Heart left ventricle (tissue), 16 donors: ENCODE results near the gene ATP6V0A1. TPM values are rescaled to one million over a fixed set of nuclear protein-coding genes. Genes with fewer than 3 reads are reported as not detected.

Experiments used
- ATAC-seq, 4 donors: fragments of 200-7000 bp; cut with Tn5 transposase; one replicate each; pipeline ENCODE4 v1.9.1; 2020 to 2022; ENCODE audit warnings: moderate library complexity in 4 of 4, mild to moderate bottlenecking in 3 of 4, moderate number of reproducible peaks in 1 of 4
- DNase-seq, 5 donors: peaks; one replicate each; pipeline ENCODE4 v3.0.0-alpha.2; 2020
- H3K27ac ChIP-seq, 12 donors: fragments of 200-600 bp; sonication (generic) in 4 of 12; one replicate each; pipeline versions ENCODE4 v1.5.0 to v1.8.0; 2016 to 2022; ENCODE audit warnings: mild to moderate bottlenecking in 2 of 12
- H3K27me3 ChIP-seq, 9 donors: fragments of 200-600 bp; sonication (generic) in 2 of 9; one replicate each; pipeline versions ENCODE4 v1.5.1 to v1.8.0; 2016 to 2022; ENCODE audit warnings: mild to moderate bottlenecking in 3 of 9
- H3K36me3 ChIP-seq, 9 donors: fragments of 200-600 bp; sonication (generic) in 2 of 9; one replicate each; pipeline versions ENCODE4 v1.5.0 to v1.8.0; 2018 to 2022; ENCODE audit warnings: mild to moderate bottlenecking in 2 of 9
- H3K4me1 ChIP-seq, 12 donors: fragments of 200-600 bp; sonication (generic) in 4 of 12; one replicate each; pipeline versions ENCODE4 v1.5.0 to v1.8.0; 2016 to 2022; ENCODE audit warnings: mild to moderate bottlenecking in 3 of 12
- H3K4me3 ChIP-seq, 12 donors: fragments of 200-600 bp; sonication (generic) in 4 of 12; one replicate each; pipeline versions ENCODE4 v1.5.0 to v1.8.0; 2017 to 2022; ENCODE audit warnings: mild to moderate bottlenecking in 9 of 12, moderate library complexity in 4 of 12
- H3K9me3 ChIP-seq, 12 donors: fragments of 200-600 bp; sonication (generic) in 4 of 12; one replicate each; pipeline versions ENCODE4 v1.5.0 to v1.8.0; 2016 to 2022; ENCODE audit warnings: mild to moderate bottlenecking in 1 of 12
- POLR2A ChIP-seq, 2 donors: fragments of 450-650 bp; IDR thresholded peaks; one replicate each; pipeline ENCODE4 v1.6.1; 2017; ENCODE audit warnings: antibody characterized with exemption in 2 of 2, mild to moderate bottlenecking in 2 of 2, moderate library complexity in 2 of 2
- WGBS, 4 donors: extraction: QIAGEN DNeasy Blood & Tissue Kit in 2 of 4; methylation state at CpG; one replicate each; pipeline versions ENCODE4 v1.1.5 to v1.1.7; 2013 to 2018; 5-methylcytosine and 5-hydroxymethylcytosine counted together
- intact Hi-C, 10 donors: fragments of 100-400 bp; cut with DNase I; formaldehyde crosslinking; loops; one replicate each; pipeline versions ENCODE4 v1.11.1 to v1.14.2; 2022
- polyA plus RNA-seq, 2 donors: library from polyadenylated mRNA; stranded (reverse); fragments of 200-250 nt; gene quantifications; one replicate each; pipeline ENCODE4 v1.2.3, GENCODE V29; 2013
- total RNA-seq, 9 donors: library from RNA; depleted of rRNA in 2 of 9; stranded (reverse); fragments of >200 nt in 2 of 9; fragmentation: NEBNext Ultra II Directional in 3 of 9; extraction: Animal tissue kit (Norgen Biotek cat#: 25700) in 3 of 9; gene quantifications; one replicate each; pipeline versions ENCODE4 v1.1.0 to v1.2.4, GENCODE V29; 2016 to 2023
- TF ChIP-seq, protein P1 (sequence below), 12 donors: fragments of 200-600 bp; sonication (generic) in 4 of 12; IDR thresholded peaks; one replicate each; pipeline versions ENCODE4 v1.5.0 to v1.8.0; 2018 to 2022; ENCODE audit warnings: antibody characterized with exemption in 12 of 12, mild to moderate bottlenecking in 5 of 12
- donor health status: ischemic (EF 13 %, LVEDD 7.1; RV severe dilation, severe dysfunction).
- donor health status: healthy with polysubstance abuse.
- donor health status: DM: no; HTN: yes; CAD: no.
- donor health status: DM: no; HTN: no; CAD: no.
- donor health status: ischemic (EF 25% LVEDD 6.9; RV normal size, moderate dysfunction).
- donor health status: ischemic (EF 25% LVEDD 5.7; RV mildly dilated, moderate dysfunction).
- donor health status: healthy.
- donor health status: DM: yes; HTN: yes; CAD: no.
- donor health status: ischemic (EF 35%, LVEDD 5.7; RV mildly dilated, moderate dysfunction).
- donor health status: nonischemic (EF 11% LVEDD 7.7; RV severe dilation, severe dysfunction).
- donor health status: DM: yes; HTN: yes; CAD: no.
- donor health status: PGD.
- donor health status: ischemic (EF 29% LVEDD 5.4; RV normal size, mild dysfunction).
- donor health status: nonischemic (EF 23%, LVEDD 6.1; RV moderate dilation, normal function).

Gene ATP6V0A1
- total and polyA plus RNA-seq, 11 donors, result 24.3 to 65.9 (median 35.9) TPM

DNA sequence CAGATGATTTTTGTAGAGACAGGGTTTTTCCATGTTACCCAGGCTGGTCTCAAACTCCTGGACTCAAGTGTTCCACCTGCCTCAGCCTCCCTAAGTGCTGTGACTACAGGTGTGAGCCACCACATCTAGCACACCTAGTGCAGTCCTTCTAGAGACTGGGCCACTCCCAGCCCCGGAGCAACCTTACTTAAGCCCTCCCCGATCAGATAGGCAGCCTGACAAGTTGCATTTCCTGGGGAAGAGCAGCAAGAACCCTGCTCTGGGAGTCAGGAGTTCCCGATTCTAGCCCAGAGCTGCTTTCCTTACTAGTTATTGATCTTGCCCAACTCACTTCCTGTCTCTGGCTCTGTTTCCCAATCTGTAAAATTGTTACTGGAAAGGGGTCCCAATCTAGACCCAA lies 70.4 kb downstream of the ATP6V0A1 start:
- peaks cover 0 to 42% (median 23%) of the 10 kb centered on the region in 12 donors for H3K4me1 ChIP-seq
- 42 to 72% (median 66%) methylated on average over 3 of the region's 3 CpGs for WGBS, 4 donors
- no peaks in the 10 kb centered on the region for H3K36me3 ChIP-seq
- H3K4me3 ChIP-seq, result no peak overlapping the region
- no peaks in the 10 kb centered on the region for H3K9me3 ChIP-seq
- no peak for TF ChIP-seq POLR2A (IDR thresholded peaks at IDR 0.05)
- TF ChIP-seq, protein P1, sequence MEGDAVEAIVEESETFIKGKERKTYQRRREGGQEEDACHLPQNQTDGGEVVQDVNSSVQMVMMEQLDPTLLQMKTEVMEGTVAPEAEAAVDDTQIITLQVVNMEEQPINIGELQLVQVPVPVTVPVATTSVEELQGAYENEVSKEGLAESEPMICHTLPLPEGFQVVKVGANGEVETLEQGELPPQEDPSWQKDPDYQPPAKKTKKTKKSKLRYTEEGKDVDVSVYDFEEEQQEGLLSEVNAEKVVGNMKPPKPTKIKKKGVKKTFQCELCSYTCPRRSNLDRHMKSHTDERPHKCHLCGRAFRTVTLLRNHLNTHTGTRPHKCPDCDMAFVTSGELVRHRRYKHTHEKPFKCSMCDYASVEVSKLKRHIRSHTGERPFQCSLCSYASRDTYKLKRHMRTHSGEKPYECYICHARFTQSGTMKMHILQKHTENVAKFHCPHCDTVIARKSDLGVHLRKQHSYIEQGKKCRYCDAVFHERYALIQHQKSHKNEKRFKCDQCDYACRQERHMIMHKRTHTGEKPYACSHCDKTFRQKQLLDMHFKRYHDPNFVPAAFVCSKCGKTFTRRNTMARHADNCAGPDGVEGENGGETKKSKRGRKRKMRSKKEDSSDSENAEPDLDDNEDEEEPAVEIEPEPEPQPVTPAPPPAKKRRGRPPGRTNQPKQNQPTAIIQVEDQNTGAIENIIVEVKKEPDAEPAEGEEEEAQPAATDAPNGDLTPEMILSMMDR (IDR thresholded peaks at IDR 0.05), result no peak
- DNase-seq (no peak), ATAC-seq (no peak)
- H3K27ac ChIP-seq, result no peak overlapping the region
- H3K27me3 ChIP-seq, result no peaks in the 10 kb centered on the region
- intact Hi-C loops, result loop anchor here in 4 of 10 donors (5.0 to 10.0 kb wide), 4 partner anchors 97 to 347 kb away; partner anchors contain the start of genes CAVIN1 (in 2 of the 4) and KCNH4 (in 1 of the 4)

DNA sequence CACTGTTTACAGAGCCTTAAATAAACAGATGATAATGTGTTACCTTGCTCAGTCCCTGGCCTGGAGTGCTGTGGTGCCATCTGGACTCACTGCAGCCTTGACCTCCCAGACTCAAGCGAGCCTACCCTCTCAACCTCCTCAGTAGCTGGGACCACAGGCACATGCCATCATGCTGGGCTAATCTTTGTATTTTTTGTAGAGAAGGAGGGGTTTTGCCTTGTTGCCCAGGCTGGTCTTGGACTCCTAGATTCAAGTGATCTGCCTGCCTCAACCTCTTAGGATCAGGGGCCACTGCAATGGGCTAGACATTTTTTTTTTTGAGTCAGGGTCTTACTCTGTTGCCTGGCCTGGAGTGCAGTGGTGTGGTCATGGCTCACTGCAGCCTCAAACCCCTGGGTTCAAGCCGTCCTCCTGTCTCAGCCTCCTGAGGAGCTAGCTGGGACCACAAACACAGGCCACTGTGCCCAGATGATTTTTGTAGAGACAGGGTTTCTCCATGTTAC lies 72.3 kb downstream of the ATP6V0A1 start:
- H3K4me3 ChIP-seq, result no peak overlapping the region
- no peak for TF ChIP-seq POLR2A (IDR thresholded peaks at IDR 0.05)
- TF ChIP-seq, protein P1 (IDR thresholded peaks at IDR 0.05), result no peak
- peak overlapping the region in 9 of 12 donors; percentile 14 to 87 (median 80) for H3K27ac ChIP-seq
- ATAC-seq, result no peak
- 91 to 97% (median 96%) methylated on average over 2 of the region's 2 CpGs for WGBS, 4 donors
- DNase-seq, result peak in 1 of 5 donors; percentile 41
- H3K9me3 ChIP-seq, result no peaks in the 10 kb centered on the region
- H3K36me3 ChIP-seq, result no peaks in the 10 kb centered on the region
- no peaks in the 10 kb centered on the region for H3K27me3 ChIP-seq
- intact Hi-C loops, result loop anchor here in 3 of 10 donors (5.0 kb wide), 3 partner anchors 104 to 509 kb away; partner anchors contain the start of genes KCNH4 (in 1 of the 3) and NKIRAS2 (in 1 of the 3)
- H3K4me1 ChIP-seq, result peaks cover 2 to 41% (median 19%) of the 10 kb centered on the region in 12 donors

DNA sequence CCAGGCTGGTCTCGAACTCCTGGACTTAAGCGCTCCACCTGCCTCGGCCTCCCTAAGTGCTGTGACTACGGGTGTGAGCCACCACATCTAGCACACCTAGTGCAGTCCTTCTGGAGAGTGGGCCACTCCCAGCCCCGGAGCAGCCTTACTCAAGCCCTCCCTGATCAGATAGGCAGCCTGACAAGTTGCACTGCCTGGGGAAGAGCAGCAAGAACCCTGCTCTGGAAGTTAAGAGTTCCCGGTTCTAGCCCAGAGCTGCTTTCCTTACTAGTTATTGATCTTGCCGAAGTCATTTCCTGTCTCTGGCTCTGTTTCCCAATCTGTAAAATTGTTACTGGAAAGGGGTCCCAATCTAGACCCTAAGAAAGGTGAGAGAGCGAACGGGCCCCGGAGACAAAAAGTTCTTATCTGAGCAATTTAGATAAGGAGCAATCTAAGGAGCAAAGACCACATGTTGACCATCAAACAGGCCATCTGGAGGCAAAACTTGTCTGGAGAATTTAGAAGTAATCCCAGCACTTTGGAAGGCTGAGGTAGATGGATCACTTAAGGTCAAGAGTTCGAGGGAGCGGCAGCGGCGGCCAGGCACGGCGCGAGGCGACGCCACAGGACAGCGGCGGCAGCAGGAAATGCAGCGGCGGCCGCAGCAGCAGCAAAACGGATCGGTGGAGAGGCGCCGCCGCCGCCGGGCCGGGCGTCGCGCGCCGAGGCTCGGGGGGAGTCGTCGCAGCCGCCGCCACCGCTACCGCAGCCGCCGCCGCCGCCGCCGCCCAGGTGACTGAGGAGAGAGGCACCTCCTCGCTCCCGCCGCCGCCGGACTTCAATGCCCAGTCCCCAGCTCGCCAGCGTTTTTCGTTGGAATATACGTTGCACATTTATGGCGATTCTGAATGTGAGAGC lies 73.0 kb downstream of the ATP6V0A1 start:
- H3K9me3 ChIP-seq, result no peaks in the 10 kb centered on the region
- intact Hi-C loops, result loop anchor here in 3 of 10 donors (5.0 kb wide), 3 partner anchors 104 to 509 kb away; partner anchors contain the start of genes KCNH4 (in 1 of the 3) and NKIRAS2 (in 1 of the 3)
- 11 to 29% (median 14%) methylated on average over 23 to 60 of the region's 60 CpGs for WGBS, 4 donors
- peak overlapping the region in 11 of 12 donors; percentile 39 to 66 (median 58) for H3K4me3 ChIP-seq
- H3K4me1 ChIP-seq, result peaks cover 4 to 37% (median 16%) of the 10 kb centered on the region in 12 donors
- DNase-seq (peak; percentile 69 to 87 (median 74)), ATAC-seq (peak in 3 of 4 donors; percentile 33 to 44 (median 38))
- H3K36me3 ChIP-seq, result no peaks in the 10 kb centered on the region
- peak overlapping the region; percentile 3 to 87 (median 82) for H3K27ac ChIP-seq
- TF ChIP-seq POLR2A (IDR thresholded peaks at IDR 0.05), result no peak
- TF ChIP-seq, protein P1 (IDR thresholded peaks at IDR 0.05), result peak in 11 of 12 donors; percentile 19 to 64 (median 46)
- no peaks in the 10 kb centered on the region for H3K27me3 ChIP-seq
